ENCODE measurements around the gene GNE. TPM values are rescaled to one million over a fixed set of nuclear protein-coding genes. Genes with fewer than 3 reads are reported as not detected.

Gene GNE
- total and polyA plus RNA-seq, 9 of the 15 experiments (the other 6 are each of a cell fraction or from before 2014, with no cell fraction given): 5.1 to 18.6 (median 12.0) TPM

GRCh38 chr9:36166168-36166927, 91.9 kb downstream of the GNE start:
- FAIRE-seq: peak; percentile 32
- intact Hi-C loops (cut with micrococcal nuclease): loop anchor here (1.0 to 5.0 kb wide), 3 partner anchors 63 to 209 kb away; partner anchors contain the start of gene OR2S2
- Histone ChIP-seq H3K4me3 (peak overlapping the region; percentile 22), H3K79me2 (ENCODE audit: control insufficient read depth, insufficient read depth, low read length) (no peaks in the 10 kb centered on the region), H2AFZ (ENCODE audit: low read depth, low read length) (peak overlapping the region; percentile 47; the same call in 1 of the 2 replicates), H3K9me3 (replicated peaks; ENCODE audit: control insufficient read depth, insufficient read depth, low read depth, low read length) (no peaks in the 10 kb centered on the region), H4K20me1 (replicated peaks; ENCODE audit: control insufficient read depth, insufficient read depth, low read length) (no peaks in the 10 kb centered on the region), H3K9me1 (ENCODE audit: control insufficient read depth, insufficient read depth, low read length) (no peaks in the 10 kb centered on the region), H3K27ac (ENCODE audit: extremely low read depth, low read depth, low read length) (no peak overlapping the region), H3K36me3 (ENCODE audit: control insufficient read depth, insufficient read depth, low read length) (no peaks in the 10 kb centered on the region), H3K27me3 (ENCODE audit: control insufficient read depth in 2 of 2, insufficient read depth in 2 of 2, low read length in 2 of 2) (peaks cover 0 to 13% of the 10 kb centered on the region in 2 experiments; a peak in 2 of 5 replicates), H3K4me1 (replicated peaks in 1 of 2; ENCODE audit: control insufficient read depth in 2 of 2, insufficient read depth in 2 of 2, low read length in 2 of 2) (peaks cover 5 to 22% of the 10 kb centered on the region in 2 experiments; a peak in 4 of 5 replicates), H3K9ac (ENCODE audit: insufficient read depth in 1 of 2, low read depth in 2 of 2, low read length in 2 of 2) (peak overlapping the region in 1 of 2 experiments; percentile 17; a peak in 1 of 4 replicates), H3K4me2 (ENCODE audit: insufficient read depth, low read length) (peak overlapping the region; percentile 57)
- POLR2A ChIA-PET: interaction anchor here (0.6 to 1.3 kb wide), 5 partner anchors 9 to 1820 kb away, joined by 3 to 5 read pairs (median 3); partner anchors contain the start of gene CLTA
- peak; percentile 81 to 91 (median 88) for DNase-seq (ENCODE audit: extremely low read depth in 1 of 4, low spot score in 3 of 4)
- in situ Hi-C loops (cut with MboI): loop anchor here (5.0 kb wide), 1 partner anchor 64 kb away; no protein-coding TSS in a partner anchor
- CTCF ChIA-PET (ENCODE audit: low intra/inter-chr PET ratio): interaction anchor here (0.6 to 2.5 kb wide), 5 partner anchors 61 to 1411 kb away, joined by 3 to 13 read pairs (median 3); no protein-coding TSS in a partner anchor
- WGBS (ENCODE audit: insufficient coverage, low coverage, missing lambda C conversion rate): 6% methylated on average over 30 of the region's 58 CpGs
- no TSS peak for BruUV-seq (replicated peaks)
- ATAC-seq: peak; percentile 95
- no peak for TF ChIP-seq CREB3L1 (IDR thresholded peaks at IDR 0.05; ENCODE audit: borderline replicate concordance, low read depth)
- TF ChIP-seq FOXM1 (IDR thresholded peaks at IDR 0.05; ENCODE audit: low read depth): no peak
- TF ChIP-seq FOXM1 (CRISPR knock-in tag; IDR thresholded peaks at IDR 0.05; ENCODE audit: low read depth): no peak
- peak in 1 of 2 experiments; percentile 53 for TF ChIP-seq E2F6 (IDR thresholded peaks at IDR 0.05; ENCODE audit: borderline replicate concordance in 1 of 2, extremely low read depth in 1 of 2, insufficient read depth in 1 of 2, insufficient read length in 1 of 2, low read depth in 1 of 2, low read length in 1 of 2, poor library complexity in 1 of 2, severe bottlenecking in 1 of 2)
- no peak for TF ChIP-seq FOXO4 (CRISPR knock-in tag; IDR thresholded peaks at IDR 0.05)
- TF ChIP-seq FOXP4 (CRISPR knock-in tag; IDR thresholded peaks at IDR 0.05; ENCODE audit: borderline replicate concordance): no peak
- no peak for TF ChIP-seq GMEB1 (CRISPR knock-in tag; IDR thresholded peaks at IDR 0.05)
- TF ChIP-seq NRF1 (conservative IDR thresholded peaks at IDR 0.05 in 1 of 2, IDR thresholded peaks at IDR 0.05 in 1 of 2): peak; percentile 57 to 64
- TF ChIP-seq EGR1 (conservative IDR thresholded peaks at IDR 0.05): peak; percentile 53; the same call in 1 of the 2 replicates
- TF ChIP-seq SMC3 (conservative IDR thresholded peaks at IDR 0.05; ENCODE audit: insufficient read depth, low read depth, low read length): peak; percentile 71
- TF ChIP-seq PHF20 (IDR thresholded peaks at IDR 0.05; ENCODE audit: partially characterized antibody): peak; percentile 17

All from K562 (cell line).